HTR-8/SVneo (cell line): Measurements from ENCODE around the gene DNAJB6.

Experiments
- DNase-seq: peaks from one replicate; pipeline ENCODE4 v3.0.0; 2011; ENCODE audit warnings: low spot score, mixed read lengths; ENCODE audit not compliant: insufficient read length
- FAIRE-seq: peaks from 2 replicates; lab custom pipeline; 2011; peaks lifted over from hg19 to GRCh38; lab: Jason Lieb, UNC

DNAJB6 gene

DNA sequence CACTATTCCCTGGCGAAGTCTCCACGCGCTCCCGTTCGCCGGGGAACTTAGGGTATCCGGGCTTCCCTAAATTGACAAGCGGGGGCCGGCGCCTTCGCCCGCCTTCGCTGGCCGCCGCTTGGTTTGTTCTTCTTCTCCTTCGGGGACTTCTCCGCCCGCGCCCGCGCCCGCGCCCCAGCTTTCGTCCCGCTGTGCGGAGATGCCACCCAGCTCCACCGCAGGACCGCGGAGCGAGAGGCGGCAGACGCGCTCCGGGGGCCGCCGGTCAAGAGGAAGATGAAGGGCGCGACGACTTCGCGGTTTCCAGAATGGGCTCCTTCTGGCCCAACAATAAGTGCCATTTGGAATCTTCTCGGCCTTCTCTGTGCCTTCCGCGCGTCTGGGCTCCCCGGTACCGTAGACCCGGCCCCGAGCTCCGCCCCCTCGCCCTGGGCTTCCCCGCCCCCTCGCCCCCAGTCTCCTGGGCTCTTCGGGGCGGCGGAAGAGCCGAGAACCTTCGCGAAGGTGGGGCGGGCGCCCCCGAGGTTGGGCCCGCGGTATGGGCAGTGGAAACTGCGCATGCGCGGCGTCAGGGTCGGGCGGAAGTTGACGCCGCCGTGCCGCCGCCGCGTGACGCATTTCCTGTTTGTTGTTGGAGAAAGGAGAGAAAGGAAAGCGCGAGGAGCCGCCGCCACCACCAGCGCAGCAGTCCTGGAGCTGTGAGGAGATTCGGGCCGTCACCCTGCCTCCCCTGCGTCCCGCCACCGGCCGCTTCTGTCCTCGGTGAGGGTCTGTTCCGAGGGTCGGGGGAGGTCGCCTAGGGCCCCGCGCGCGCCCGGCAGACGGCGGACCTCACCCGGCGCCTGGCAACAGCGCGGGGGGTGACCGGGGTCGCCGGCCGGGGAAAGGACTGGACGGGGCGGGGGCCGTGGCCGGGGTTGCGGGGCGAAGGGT is at the start of gene DNAJB6:
TSS of gene DNAJB6 (plus strand) at position 622 of the 933 bp plus-strand sequence. CDS start 21,569 bp downstream, outside the sequence.
- FAIRE-seq = peak; percentile 89
- DNase-seq = peak; percentile 81

GRCh38 chr7:157291404-157292080 is 45.3 kb upstream of the DNAJB6 start:
- no peak for FAIRE-seq
- no peak for DNase-seq

DNA sequence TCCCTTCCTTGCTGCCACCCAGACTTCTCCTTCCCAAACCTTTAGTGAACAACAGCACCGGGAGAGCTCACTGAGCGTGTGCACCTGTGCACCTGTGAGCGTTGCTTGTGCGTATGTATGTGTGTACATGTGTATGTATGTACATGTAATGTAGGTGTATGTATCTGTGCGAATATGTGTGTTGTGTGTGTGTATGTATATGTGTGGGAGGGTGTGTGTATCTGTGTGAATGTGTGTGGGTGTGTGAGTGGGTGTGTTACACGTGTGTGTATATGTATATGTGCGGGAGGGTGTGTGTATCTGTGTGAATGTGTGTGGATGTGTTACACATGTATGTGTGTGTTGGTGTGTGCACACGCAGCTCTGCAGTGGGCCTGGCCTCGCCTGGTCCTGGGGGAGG is 44.5 kb upstream of the DNAJB6 start:
- no peak for FAIRE-seq

GRCh38 chr7:157292770-157293412 is 43.9 kb upstream of the DNAJB6 start:
- FAIRE-seq (no peak), DNase-seq (no peak)

More for the DNA sequence above, 44.5 kb upstream of the DNAJB6 start:
- no peak for DNase-seq

DNA sequence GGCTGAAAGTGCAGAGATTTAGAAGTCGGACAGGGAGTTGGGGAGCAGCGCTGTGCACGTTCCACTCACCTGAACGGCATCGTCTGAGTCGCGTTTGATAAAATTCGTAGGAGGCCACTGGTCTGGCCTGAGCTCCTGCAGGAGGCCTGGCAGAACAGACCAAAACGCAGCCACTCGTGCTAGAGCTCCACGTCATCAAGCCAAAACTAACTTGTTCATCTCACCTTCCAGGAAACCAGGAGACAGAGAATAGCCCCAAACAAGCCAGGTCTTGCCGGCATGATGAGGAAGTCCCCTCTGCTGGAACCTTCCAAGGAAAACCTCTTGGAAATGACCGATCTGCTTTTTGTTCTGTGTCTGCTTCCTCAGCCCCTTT is 43.4 kb upstream of the DNAJB6 start:
- FAIRE-seq (no peak), DNase-seq (no peak)

DNA sequence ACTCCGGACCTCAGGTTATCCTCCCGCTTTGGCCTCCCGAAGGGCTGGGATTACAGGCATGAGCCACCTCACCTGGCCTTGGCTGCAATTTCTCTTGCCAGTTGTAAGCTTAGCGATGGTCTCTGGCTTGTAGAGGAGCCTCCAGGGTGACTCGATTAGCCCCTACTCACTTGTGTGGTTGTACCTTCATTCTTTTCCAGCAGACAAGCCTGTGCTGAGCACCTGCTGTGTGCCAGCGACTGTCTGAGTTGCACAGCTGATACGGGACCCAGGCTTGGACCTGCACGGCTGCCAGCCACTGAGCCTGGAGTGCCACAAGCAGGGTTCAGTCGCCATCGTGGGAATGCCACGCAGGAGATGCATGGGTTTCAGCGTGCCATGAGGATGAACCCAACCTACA is 42.0 kb upstream of the DNAJB6 start:
- DNase-seq = no peak

GRCh38 chr7:157295338-157295737 is 41.5 kb upstream of the DNAJB6 start:
- no peak for DNase-seq
- FAIRE-seq = no peak

More for the DNA sequence above, 42.0 kb upstream of the DNAJB6 start:
- FAIRE-seq = no peak

GRCh38 chr7:157297185-157297584 is 39.6 kb upstream of the DNAJB6 start:
- no peak for DNase-seq
- FAIRE-seq = no peak

GRCh38 chr7:157299317-157299612 is 37.5 kb upstream of the DNAJB6 start:
- DNase-seq (no peak), FAIRE-seq (no peak)

- no peak for DNase-seq
- FAIRE-seq = peak; percentile 99
These were observed 37.0 kb upstream of the DNAJB6 start for GRCh38 chr7:157299613-157300368.

GRCh38 chr7:157300369-157300825 is 36.4 kb upstream of the DNAJB6 start:
- DNase-seq (no peak), FAIRE-seq (no peak)

DNA sequence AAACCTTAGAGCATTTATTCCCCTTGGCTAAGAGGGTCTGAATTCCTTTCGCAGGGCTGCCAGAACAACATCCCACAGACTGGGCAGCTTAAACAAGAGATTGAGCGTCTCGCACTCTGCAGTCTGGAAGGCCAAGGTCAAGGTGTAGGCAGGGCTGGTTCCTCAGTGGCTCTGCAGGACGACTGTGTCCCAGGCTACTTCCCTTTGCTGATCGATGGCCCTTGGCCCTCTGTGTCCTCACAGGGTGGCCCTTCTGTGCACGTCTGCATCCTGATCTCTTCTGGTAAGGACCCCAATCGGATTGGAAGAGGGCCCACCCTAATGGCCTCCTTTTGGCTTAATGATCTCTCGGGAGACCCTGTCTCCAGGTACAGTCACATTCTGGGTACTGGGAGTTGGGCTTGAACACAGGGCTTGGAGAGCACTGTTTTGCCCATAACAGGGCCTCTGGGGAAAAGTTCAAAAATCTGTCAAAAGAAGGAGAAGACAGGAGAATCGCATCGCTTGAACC is 35.1 kb upstream of the DNAJB6 start:
- FAIRE-seq = no peak
- DNase-seq = no peak

- no peak for FAIRE-seq
These were observed 29.7 kb upstream of the DNAJB6 start for GRCh38 chr7:157306846-157307838.

DNA sequence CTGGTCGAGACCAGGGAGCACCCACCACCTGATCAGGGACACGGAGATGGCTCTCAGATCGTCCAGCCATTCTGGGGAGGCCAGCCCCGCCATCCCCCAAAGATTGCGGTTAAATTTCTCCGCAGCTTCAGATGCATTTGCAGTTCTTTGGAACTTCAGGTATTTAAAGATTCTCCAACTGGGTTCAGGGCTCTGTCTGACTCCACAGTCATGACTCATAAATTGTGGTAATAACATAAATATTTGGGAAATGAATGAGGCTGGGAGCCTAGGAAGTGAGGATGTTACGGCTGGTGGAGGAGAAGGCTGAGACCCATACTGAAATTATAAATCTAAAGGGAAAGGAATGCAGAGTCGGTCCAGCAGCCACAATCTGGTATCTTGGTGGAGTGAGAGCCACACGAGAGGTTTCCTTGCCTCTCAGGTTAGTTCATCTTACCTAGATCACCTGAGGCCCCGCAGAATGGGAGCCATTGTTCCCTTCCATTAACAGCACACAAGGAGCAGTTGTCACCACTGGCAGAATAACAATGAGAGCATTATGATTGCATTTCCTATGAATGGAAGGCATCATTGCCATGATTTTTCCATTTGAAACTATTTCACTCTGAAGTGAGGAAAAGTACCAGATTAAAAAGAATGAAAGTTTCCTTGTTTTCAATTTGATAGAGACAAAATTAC is 26.7 kb upstream of the DNAJB6 start:
- DNase-seq (peak; percentile 75), FAIRE-seq (no peak)

More at GRCh38 chr7:157306846-157307838, 29.7 kb upstream of the DNAJB6 start:
- no peak for DNase-seq

GRCh38 chr7:157310676-157311185 is 26.1 kb upstream of the DNAJB6 start:
- no peak for FAIRE-seq
- DNase-seq = no peak

- DNase-seq (no peak), FAIRE-seq (no peak)
These were observed 23.9 kb upstream of the DNAJB6 start for GRCh38 chr7:157312941-157313340.

GRCh38 chr7:157313645-157314044 is 23.2 kb upstream of the DNAJB6 start:
- FAIRE-seq = no peak
- no peak for DNase-seq
